ENCODE measurements around the gene PPP1R13B.
A peak's percentile ranks its signal among the peaks of the same experiment; 100 is the strongest.

PPP1R13B gene

GRCh38 chr14:103885509-103885932, 38.1 kb upstream of the PPP1R13B start:
- Mint-ChIP-seq H3K4me3 (no peak overlapping the region), H3K36me3 (no peaks in the 10 kb centered on the region), H3K9me3 (no peaks in the 10 kb centered on the region), H3K27ac (no peak overlapping the region), H3K4me1 (no peaks in the 10 kb centered on the region), H3K27me3 (peaks cover 7% of the 10 kb centered on the region)
- no peak for DNase-seq (ENCODE audit: low spot score in 2 of 2)
- no peak for ATAC-seq (ENCODE audit: low read depth)

GRCh38 chr14:103884854-103885253, 37.5 kb upstream of the PPP1R13B start:
- H3K36me3 Mint-ChIP-seq, result no peaks in the 10 kb centered on the region

GRCh38 chr14:103883263-103883523, 35.8 kb upstream of the PPP1R13B start:
- no peak overlapping the region for H3K4me3 Mint-ChIP-seq
- DNase-seq (ENCODE audit: low spot score in 2 of 2) (no peak), ATAC-seq (ENCODE audit: low read depth) (no peak)
- H3K27me3 Mint-ChIP-seq, result peaks cover 7% of the 10 kb centered on the region
- no peaks in the 10 kb centered on the region for H3K9me3 Mint-ChIP-seq
- no peak overlapping the region for H3K27ac Mint-ChIP-seq
- no peaks in the 10 kb centered on the region for H3K4me1 Mint-ChIP-seq
- no peaks in the 10 kb centered on the region for H3K36me3 Mint-ChIP-seq

More at GRCh38 chr14:103884854-103885253, 37.5 kb upstream of the PPP1R13B start:
- H3K9me3 Mint-ChIP-seq, result no peaks in the 10 kb centered on the region
- DNase-seq (ENCODE audit: low spot score in 2 of 2), result no peak
- peaks cover 7% of the 10 kb centered on the region for H3K27me3 Mint-ChIP-seq
- H3K27ac Mint-ChIP-seq, result no peak overlapping the region
- no peaks in the 10 kb centered on the region for H3K4me1 Mint-ChIP-seq
- no peak for ATAC-seq (ENCODE audit: low read depth)
- no peak overlapping the region for H3K4me3 Mint-ChIP-seq

GRCh38 chr14:103882503-103883262, 35.3 kb upstream of the PPP1R13B start:
- Mint-ChIP-seq H3K27ac (no peak overlapping the region), H3K36me3 (no peaks in the 10 kb centered on the region), H3K4me1 (no peaks in the 10 kb centered on the region)

GRCh38 chr14:103881268-103882201, 34.2 kb upstream of the PPP1R13B start:
- Mint-ChIP-seq H3K36me3 (no peaks in the 10 kb centered on the region), H3K9me3 (no peaks in the 10 kb centered on the region), H3K27ac (no peak overlapping the region), H3K4me3 (no peak overlapping the region), H3K27me3 (peaks cover 7% of the 10 kb centered on the region), H3K4me1 (no peaks in the 10 kb centered on the region)
- ATAC-seq (ENCODE audit: low read depth), result no peak
- no peak for DNase-seq (ENCODE audit: low spot score in 2 of 2)

More at GRCh38 chr14:103882503-103883262, 35.3 kb upstream of the PPP1R13B start:
- Mint-ChIP-seq H3K4me3 (no peak overlapping the region), H3K9me3 (no peaks in the 10 kb centered on the region), H3K27me3 (peaks cover 7% of the 10 kb centered on the region)
- ATAC-seq (ENCODE audit: low read depth) (no peak), DNase-seq (ENCODE audit: low spot score in 2 of 2) (no peak)

GRCh38 chr14:103880348-103881267, 33.2 kb upstream of the PPP1R13B start:
- H3K27me3 Mint-ChIP-seq, result peaks cover 7% of the 10 kb centered on the region
- no peaks in the 10 kb centered on the region for H3K36me3 Mint-ChIP-seq
- no peak overlapping the region for H3K27ac Mint-ChIP-seq
- no peaks in the 10 kb centered on the region for H3K9me3 Mint-ChIP-seq
- no peaks in the 10 kb centered on the region for H3K4me1 Mint-ChIP-seq
- H3K4me3 Mint-ChIP-seq, result peak overlapping the region; percentile 71
- no peak for DNase-seq (ENCODE audit: low spot score in 2 of 2)
- ATAC-seq (ENCODE audit: low read depth), result no peak

- DNase-seq (ENCODE audit: low spot score in 2 of 2) (no peak), ATAC-seq (ENCODE audit: low read depth) (no peak)
- Mint-ChIP-seq H3K4me3 (peak overlapping the region; percentile 71), H3K27ac (no peak overlapping the region), H3K4me1 (peaks cover 5% of the 10 kb centered on the region), H3K27me3 (peaks cover 7% of the 10 kb centered on the region), H3K9me3 (peaks cover 4% of the 10 kb centered on the region), H3K36me3 (no peaks in the 10 kb centered on the region)
These were observed 32.4 kb upstream of the PPP1R13B start for GRCh38 chr14:103879570-103880347.

GRCh38 chr14:103879118-103879569, 31.8 kb upstream of the PPP1R13B start:
- ATAC-seq (ENCODE audit: low read depth) (no peak), DNase-seq (ENCODE audit: low spot score in 2 of 2) (no peak)
- H3K36me3 Mint-ChIP-seq, result no peaks in the 10 kb centered on the region
- H3K9me3 Mint-ChIP-seq, result peaks cover 4% of the 10 kb centered on the region
- no peak overlapping the region for H3K27ac Mint-ChIP-seq
- H3K4me1 Mint-ChIP-seq, result peaks cover 6% of the 10 kb centered on the region
- H3K27me3 Mint-ChIP-seq, result peaks cover 5% of the 10 kb centered on the region
- H3K4me3 Mint-ChIP-seq, result peak overlapping the region; percentile 35

GRCh38 chr14:103878180-103878579, 30.8 kb upstream of the PPP1R13B start:
- Mint-ChIP-seq H3K27me3 (peaks cover 5% of the 10 kb centered on the region), H3K4me1 (peaks cover 6% of the 10 kb centered on the region), H3K27ac (no peak overlapping the region), H3K4me3 (no peak overlapping the region), H3K9me3 (peaks cover 4% of the 10 kb centered on the region), H3K36me3 (no peaks in the 10 kb centered on the region)
- DNase-seq (ENCODE audit: low spot score in 2 of 2) (no peak), ATAC-seq (ENCODE audit: low read depth) (no peak)

GRCh38 chr14:103875010-103875409, 27.6 kb upstream of the PPP1R13B start:
- Mint-ChIP-seq H3K9me3 (peaks cover 4% of the 10 kb centered on the region), H3K27me3 (no peaks in the 10 kb centered on the region), H3K4me3 (no peak overlapping the region), H3K27ac (no peak overlapping the region), H3K36me3 (no peaks in the 10 kb centered on the region), H3K4me1 (peaks cover 10% of the 10 kb centered on the region)
- ATAC-seq (ENCODE audit: low read depth) (no peak), DNase-seq (ENCODE audit: low spot score in 2 of 2) (no peak)

- Mint-ChIP-seq H3K27me3 (peaks cover 2% of the 10 kb centered on the region), H3K36me3 (no peaks in the 10 kb centered on the region), H3K4me1 (peaks cover 10% of the 10 kb centered on the region), H3K27ac (no peak overlapping the region), H3K4me3 (peak overlapping the region; percentile 88), H3K9me3 (peaks cover 4% of the 10 kb centered on the region)
- DNase-seq (ENCODE audit: low spot score in 2 of 2) (no peak), ATAC-seq (ENCODE audit: low read depth) (peak; percentile 51)
These were observed 25.2 kb upstream of the PPP1R13B start for GRCh38 chr14:103872481-103873113.

- Mint-ChIP-seq H3K4me3 (peak overlapping the region; percentile 88), H3K4me1 (peaks cover 10% of the 10 kb centered on the region), H3K36me3 (no peaks in the 10 kb centered on the region), H3K27ac (no peak overlapping the region), H3K27me3 (peaks cover 2% of the 10 kb centered on the region), H3K9me3 (peaks cover 4% of the 10 kb centered on the region)
- peak; percentile 92 for ATAC-seq (ENCODE audit: low read depth)
- DNase-seq (ENCODE audit: low spot score in 2 of 2), result peak; percentile 49 to 78
These were observed 24.5 kb upstream of the PPP1R13B start for GRCh38 chr14:103871596-103872480.

Measured in memory B cell (primary cell).